Activated CD8-positive, alpha-beta memory T cell treated with anti-CD3 and anti-CD28 coated beads, Interleukin-2, amount 50 U/mL, for 1 hour (primary cell): ENCODE data around the gene SPSB3.
"Not testable (repeated sequence)": the region's sequence is repeated elsewhere in the genome, so short reads cannot be mapped to it uniquely, and the experiment has no call there.

Source experiments
- DNase-seq: peaks from one replicate; pipeline ENCODE4 v3.0.0-alpha.2; 2020; ENCODE audit errors: extremely low read depth

Gene SPSB3

DNA sequence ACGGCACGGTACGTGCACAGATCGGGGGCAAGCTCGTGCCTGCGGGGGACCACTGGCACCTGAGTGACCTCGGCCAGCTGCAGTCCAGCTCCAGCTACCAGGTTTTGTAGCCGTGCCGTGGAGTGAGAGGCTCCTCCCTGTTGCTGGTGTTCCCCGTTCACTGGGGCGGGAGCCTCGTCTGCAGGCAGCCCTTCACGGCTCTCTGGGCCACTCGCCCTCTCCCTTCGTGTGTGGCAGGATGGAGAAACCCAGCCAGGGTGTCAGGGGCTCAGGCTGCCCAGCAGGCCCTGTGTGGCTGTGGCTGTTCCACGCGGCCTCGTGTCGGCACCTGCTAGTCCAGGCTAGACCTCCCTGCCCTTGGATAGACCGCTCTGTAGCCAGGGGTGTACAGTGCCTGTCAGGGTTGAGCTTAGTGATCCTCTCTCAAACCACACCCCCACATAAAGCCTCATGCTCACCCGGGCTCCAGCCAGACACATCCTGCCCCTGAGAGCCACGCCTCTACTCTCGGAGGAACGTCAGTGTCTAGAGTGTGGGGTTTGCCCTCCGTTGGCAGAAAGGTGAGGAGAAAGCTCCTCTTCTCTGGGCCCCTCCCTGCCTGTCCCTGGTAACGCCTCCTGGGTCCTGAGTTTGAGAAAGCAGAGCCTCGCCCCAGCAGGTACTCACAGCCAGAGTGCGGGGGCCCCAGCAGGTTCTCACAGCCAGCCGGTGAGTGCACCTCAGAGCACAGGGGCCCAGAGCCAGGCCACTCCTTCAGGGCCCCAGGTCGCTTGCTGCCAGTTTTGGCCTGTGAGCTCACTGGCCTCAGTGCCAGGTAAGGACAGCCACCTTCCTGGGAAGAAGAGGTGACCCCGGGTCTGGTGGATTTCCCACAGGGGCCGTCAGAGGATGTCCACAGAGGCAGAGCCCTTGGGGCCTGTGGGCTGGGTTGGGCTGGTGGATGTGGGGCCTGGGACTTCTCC, 38.7 kb downstream of the SPSB3 start:
- DNase-seq: no peak

DNA sequence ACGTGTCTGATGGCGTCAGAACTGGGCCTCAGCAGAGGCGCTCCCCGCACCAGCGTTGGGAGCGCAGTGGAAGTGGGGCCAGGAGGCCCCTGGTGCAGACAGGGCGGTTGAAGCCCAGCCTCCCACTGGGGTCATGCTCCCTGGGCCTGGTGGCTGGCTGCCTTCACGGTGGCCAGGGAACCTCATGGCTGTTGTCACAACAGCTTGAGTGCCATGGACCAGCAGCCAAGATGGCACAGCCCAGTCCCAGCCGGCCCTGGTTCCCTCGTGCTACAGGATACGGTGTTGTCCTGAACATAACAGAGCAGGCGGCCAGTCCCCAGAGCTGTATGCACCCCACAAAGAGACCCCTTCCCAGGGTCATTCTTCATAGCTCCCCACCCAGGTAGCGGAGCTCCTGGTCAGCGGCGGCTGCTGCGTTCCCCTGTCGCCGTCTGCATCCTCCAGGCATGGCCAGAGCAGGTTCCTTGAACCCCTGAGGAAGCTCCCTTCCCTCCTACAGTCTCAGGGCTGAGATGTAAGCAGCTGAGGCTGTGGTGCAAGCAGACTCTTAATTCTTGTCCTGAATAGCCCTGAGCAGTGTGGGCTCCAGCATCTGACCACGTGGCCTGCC, 40.7 kb downstream of the SPSB3 start:
- no peak for DNase-seq

DNA sequence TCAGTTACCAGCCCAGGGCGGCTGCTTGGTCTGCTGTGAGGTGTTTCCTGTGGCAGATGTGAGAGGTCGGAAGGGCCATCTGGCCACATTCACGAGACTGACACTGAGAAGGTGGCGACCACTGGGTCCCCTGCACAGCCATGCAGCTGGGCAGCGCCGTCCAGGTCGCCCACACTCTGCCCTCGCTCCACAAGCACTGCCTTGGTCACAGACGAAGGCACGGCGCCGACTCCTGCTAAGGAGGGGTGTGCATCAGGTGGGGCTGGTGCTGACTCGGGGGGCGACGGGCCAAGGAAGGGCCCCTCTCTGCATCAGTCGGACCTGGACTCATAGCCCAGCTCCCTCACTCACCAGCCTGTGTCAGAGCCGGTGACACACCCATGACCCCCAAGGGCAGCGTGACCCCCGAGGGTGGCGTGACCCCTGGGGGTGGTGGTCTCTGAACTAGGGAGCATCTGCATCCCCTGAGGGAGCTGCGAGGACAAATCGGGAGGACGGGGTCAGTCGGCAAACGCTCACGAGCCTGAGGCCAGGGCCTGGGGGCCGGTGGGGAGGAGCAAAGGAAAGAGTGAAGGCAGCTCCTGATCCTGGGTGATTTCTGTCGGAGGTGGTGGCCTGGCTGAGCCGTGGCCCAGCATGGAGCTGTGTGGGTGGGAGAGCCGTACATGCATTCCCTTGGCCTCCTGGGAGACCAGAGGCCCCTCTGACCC, 41.4 kb downstream of the SPSB3 start:
- no peak for DNase-seq

DNA sequence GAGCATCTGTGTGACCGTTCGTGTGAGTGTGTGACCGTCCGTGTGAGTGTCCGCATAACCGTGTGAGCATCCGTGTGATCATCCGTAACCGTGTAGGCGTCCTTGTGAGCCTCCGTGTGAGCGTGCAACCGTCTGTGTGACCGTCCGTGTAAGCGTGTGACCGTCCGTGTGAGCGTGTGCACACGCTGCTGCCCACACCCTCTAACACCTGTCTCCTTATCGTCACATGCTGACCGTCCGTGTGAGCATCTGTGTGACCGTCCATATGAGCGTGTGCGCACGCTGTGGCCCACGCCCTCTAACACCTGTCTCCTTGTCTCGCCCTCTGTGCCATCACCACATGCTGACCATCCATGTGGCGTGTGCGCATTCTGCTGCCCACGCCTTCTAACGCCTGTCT, 42.1 kb downstream of the SPSB3 start:
- no peak for DNase-seq

DNA sequence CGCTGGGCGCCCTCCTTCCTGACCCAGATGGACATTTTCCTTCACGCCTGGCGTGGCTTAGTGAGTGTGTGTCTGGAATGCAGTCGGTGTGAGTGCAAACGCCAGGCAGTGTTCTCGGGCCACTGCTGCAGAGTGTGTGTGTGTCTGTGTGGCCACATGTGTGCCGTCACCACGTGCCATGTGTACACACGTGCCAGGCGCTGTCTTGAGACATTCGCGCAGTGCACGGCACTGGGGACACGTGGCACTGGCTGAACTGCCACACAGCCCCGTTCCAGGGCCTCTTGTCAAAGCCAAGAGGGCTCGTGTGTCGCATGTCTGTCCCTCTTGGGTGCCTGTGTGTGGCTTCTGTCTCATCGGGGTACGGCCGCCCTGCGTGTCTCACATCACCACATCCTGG, 47.6 kb downstream of the SPSB3 start:
- DNase-seq: no peak

DNA sequence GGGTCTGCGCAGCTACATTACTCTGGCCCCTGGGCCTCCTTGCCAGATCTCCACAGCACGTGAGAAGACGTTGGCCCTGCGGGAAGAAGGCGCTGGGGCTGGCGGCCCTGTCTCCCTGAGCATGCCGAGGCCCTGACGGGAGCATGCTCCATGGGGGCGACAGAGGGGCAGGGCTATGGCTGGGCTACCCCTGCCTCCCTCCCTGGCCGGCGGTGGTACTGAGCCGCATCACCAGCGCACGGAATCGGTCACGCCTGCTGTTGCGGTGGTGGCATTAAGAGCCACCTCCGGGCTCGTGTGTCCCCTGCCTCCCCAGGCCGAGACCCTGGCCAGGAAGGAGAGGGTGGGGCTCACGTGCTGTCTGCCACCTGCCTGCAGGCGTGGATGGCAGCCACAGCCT, 48.2 kb downstream of the SPSB3 start:
- DNase-seq: no peak

DNA sequence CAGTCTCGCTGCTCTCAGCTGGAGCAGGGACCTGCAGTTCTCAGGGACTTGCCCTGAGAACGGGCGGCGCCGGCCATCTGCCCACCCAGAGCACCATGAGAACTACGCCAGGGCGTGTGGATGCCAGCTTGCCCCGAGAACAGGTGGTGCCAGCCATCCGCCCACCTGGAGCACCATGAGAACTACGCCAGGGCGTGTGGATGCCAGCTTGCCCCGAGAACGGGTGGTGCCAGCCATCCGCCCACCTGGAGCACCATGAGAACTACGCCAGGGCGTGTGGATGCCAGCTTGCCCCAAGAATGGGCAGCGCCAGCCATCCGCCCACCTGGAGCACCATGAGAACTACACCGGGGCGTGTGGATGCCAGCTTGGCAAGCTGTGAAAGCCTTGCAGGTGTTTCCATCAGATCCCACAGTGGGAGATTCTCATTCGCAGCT, 49.8 kb downstream of the SPSB3 start:
- not testable (repeated sequence) for DNase-seq

DNA sequence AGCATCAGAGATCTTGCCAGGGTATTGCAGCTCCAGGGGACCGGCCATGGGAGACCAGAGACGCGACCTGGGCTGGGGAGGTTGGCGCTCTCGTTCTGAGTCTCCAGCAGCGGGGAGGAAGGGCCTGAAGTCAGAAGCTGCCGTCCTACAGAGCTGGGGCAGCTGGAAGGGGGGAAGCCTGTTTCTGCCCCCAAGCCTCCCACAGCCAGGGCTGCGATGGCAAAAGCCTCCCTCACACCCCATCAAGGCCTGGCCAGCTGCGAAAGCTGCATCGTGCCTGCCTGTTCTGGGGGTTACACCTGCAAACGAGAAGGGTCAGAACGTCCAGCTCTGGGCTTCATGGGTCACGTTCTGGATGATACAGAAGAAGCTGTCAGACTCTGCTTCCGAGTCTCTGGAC, 50.3 kb downstream of the SPSB3 start:
- no peak for DNase-seq

DNA sequence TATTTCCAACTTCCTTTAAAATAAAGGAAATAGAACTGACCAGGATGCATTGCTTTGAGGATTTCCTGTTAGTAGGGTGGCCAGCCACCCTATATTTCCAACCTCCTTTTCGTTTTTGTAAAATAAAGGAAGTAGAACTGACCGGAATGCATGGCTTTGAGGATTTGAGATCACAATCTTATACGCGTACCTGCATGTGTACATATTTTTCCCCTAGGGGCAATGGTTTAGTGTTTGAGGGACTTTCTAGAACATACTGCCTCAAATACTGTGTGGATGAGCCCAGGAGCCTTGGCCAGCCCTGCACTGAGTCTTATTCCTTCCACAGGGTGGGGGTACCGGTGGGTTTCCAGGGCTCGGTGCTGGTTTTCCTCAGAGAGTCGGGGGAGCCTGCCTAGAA, 50.8 kb downstream of the SPSB3 start:
- DNase-seq: no peak

DNA sequence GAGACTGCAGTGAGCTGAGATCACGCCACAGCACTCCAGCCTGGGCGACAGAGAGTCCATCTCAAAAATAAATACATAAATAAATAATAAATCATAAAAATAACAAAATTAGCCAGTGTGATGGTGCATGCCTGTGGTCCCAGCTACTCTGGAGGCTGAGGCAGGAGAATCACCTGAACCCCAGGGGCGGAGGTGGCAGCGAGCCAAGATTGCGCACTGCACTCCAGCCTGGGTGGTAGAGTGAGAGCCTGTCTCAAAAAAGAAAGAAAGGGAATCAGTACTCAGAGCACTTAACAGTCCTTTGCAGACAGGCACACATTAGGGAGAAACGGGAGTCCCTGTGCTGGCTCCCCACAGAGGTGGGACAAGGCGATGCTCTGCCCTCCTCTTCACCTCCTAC, 51.3 kb downstream of the SPSB3 start:
- DNase-seq: no peak

DNA sequence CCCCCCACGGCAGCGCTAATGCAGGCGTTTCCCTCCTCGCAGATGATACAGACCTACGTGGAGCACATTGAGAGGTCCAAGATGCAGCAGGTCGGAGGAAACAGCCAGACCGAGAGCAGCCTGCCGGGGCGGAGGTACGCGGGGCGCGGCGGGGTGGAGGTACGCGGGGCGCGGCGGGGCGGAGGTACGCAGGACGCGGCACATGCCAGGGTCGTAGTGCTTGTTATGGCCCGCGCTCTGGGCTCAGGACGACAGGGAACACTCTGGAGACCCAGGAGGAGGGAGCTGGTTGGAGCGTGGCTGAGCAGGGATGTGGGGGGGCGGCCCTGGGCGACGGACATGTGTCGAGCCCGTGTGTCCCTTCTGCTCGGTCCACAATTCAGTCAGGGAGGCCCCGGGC, 52.9 kb downstream of the SPSB3 start:
- no peak for DNase-seq

DNA sequence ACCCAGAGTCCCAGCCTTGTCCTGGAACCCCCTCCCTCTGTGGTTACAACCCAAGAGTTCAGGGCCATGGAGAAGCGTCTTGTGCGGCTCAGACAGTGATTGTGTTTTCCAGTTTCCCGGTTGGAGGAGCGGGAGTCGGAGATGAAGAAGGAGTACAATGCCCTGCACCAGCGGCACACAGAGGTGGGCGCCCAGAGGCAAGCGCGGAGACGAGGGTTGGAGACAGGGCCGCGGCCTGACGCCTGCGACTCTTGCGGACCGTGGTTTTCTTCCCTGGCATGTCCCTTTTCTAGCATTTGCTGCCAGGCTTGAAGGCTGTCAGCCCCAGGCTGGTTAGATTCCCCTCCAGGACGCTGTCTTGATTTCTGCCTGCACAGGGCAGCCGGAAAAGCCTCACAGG, 53.3 kb downstream of the SPSB3 start:
- DNase-seq: no peak

DNA sequence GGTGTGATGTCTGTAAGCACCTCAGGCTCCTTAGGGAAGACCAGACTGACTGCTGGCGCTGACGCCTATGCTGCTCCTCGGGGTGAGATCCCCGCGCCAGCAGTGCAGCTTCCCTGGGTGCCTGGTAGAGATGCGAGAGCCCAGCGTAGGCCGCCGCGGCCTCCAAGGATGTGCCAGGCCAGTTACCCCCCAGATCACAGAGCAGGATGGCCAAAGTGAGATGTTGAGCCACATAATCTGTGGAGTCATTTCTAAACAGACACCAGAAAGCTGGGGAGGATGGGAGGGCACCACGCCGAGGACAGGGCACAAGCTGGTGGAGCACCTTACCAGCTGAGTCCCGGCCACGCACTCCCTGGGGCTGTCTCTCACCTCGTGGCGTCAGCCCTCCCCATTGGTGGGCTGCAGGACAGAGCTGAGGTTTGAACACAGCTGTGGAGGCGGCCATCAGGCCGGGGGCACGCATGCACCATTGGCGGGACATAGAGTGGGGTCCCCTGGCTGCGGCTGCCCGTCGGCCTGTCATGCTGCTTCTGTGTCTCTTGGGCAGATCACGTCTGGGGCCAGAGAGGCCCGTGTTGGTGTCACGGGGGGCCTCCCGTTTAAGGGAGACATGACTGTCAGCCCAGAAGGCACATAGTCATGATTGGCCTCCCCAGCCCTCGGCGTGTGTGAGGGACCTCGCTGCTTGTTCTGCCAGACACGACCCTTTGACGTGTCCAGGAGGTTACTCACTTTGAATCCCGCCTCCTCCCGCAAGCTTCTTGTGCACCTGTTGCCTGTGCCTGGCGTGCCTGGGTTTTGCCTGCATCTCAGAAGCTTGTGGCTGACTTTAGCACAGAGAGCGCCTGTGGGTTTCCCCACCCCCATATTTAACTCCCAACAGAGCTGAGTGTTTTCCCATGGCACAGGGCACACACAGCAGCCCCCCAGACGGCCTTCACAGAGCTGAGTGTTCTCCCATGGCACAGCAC, 54.4 kb downstream of the SPSB3 start:
- no peak for DNase-seq
